SK-N-MC (cell line): ENCODE data around the gene FBLN7.

Experiments used
- EZH2 ChIP-seq: fragments of 200-600 bp; sonication (generic); IDR thresholded peaks from one replicate; pipeline ENCODE4 v1.6.1; 2017; ENCODE audit warnings: antibody characterized with exemption
- POLR2AphosphoS5 ChIP-seq: IDR thresholded peaks from 2 replicates; pipeline ENCODE4 v1.6.1; 2012; ENCODE audit warnings: mild to moderate bottlenecking, low read depth, low read length, borderline replicate concordance

- no peak for TF ChIP-seq POLR2AphosphoS5
- TF ChIP-seq EZH2 = no peak
Measured at GRCh38 chr2:112217854-112218253, 79.7 kb downstream of the FBLN7 start.
